ENCODE measurements around the gene IFRD2.
"Not testable (repeated sequence)": the region's sequence is repeated elsewhere in the genome, so short reads cannot be mapped to it uniquely, and the experiment has no call there.

IFRD2 gene

GRCh38 chr3:50276762-50277101, 15.5 kb downstream of the IFRD2 start:
- no peak for DNase-seq (ENCODE audit: low read depth)
- no peak overlapping the region for H3K4me3 ChIP-seq (ENCODE audit: low read length)
- TF ChIP-seq CTCF (conservative IDR thresholded peaks at IDR 0.05; ENCODE audit: low read depth, low read length): no peak

DNA sequence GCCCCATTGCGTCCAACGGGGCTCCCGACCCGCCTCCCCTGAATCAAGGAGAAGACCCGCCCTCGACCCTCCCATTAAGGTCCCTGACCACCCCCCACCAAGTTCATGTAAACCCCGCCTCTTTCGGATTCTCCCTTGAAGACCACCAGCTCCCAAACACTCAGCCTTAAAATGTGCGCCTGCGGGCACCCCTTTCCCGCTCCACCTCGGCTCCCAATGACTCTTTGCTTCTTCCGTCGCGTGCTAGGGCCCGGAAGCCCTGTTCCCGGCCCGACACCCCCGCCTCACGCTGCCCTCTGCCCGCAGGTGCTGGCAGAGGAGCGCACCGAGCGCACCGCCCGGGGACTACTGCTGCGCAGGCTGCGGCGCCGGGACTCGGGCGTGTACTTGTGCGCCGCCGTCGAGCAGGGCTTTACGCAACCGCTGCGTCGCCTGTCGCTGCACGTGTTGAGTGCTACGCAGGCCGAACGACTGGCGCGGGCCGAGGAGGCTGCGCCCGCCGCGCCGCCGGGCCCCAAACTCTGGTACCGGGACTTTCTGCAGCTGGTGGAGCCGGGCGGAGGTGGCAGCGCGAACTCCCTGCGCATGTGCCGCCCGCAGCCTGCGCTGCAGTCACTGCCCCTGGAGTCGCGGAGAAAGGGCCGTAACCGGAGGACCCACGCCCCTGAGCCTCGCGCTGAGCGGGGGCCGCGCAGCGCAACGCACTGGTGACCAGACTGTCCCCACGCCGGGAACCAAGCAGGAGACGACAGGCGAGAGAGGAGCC, 16.1 kb downstream of the IFRD2 start:
- no peak for TF ChIP-seq CTCF (conservative IDR thresholded peaks at IDR 0.05; ENCODE audit: low read depth, low read length)
- no peak for DNase-seq (ENCODE audit: low read depth)

GRCh38 chr3:50275141-50275995, 16.9 kb downstream of the IFRD2 start:
- TF ChIP-seq CTCF (conservative IDR thresholded peaks at IDR 0.05; ENCODE audit: low read depth, low read length): no peak
- no peak overlapping the region for H3K4me3 ChIP-seq (ENCODE audit: low read length)
- DNase-seq (ENCODE audit: low read depth): no peak

More for the DNA sequence above, 16.1 kb downstream of the IFRD2 start:
- H3K4me3 ChIP-seq (ENCODE audit: low read length): no peak overlapping the region

- no peak overlapping the region for H3K4me3 ChIP-seq (ENCODE audit: low read length)
- peak; percentile 73 for TF ChIP-seq CTCF (conservative IDR thresholded peaks at IDR 0.05; ENCODE audit: low read depth, low read length)
- DNase-seq (ENCODE audit: low read depth): no peak
Measured at GRCh38 chr3:50274371-50275104, 17.7 kb downstream of the IFRD2 start.

DNA sequence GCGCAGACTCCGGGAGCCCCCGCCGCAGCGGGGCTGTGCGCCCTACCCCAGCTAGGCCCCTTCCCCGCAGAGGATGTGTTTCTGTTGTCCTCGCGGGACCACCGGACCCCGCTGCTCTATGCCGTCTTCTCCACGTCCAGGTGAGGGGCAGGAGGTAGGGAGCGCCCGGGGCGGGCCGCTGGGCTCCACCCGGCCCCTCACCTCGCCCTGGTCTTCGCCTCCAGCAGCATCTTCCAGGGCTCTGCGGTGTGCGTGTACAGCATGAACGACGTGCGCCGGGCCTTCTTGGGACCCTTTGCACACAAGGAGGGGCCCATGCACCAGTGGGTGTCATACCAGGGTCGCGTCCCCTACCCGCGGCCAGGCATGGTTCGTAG, 18.6 kb downstream of the IFRD2 start:
- no peak overlapping the region for H3K4me3 ChIP-seq (ENCODE audit: low read length)
- TF ChIP-seq CTCF (conservative IDR thresholded peaks at IDR 0.05; ENCODE audit: low read depth, low read length): no peak
- no peak for DNase-seq (ENCODE audit: low read depth)

- H3K4me3 ChIP-seq (ENCODE audit: low read length): no peak overlapping the region
- peak; percentile 93 for TF ChIP-seq CTCF (conservative IDR thresholded peaks at IDR 0.05; ENCODE audit: low read depth, low read length)
- DNase-seq (ENCODE audit: low read depth): no peak
Measured at GRCh38 chr3:50272911-50273688, 19.1 kb downstream of the IFRD2 start.

- DNase-seq (ENCODE audit: low read depth); H3K4me3 ChIP-seq (ENCODE audit: low read length): not testable (repeated sequence)
Measured at GRCh38 chr3:50272538-50272910, 19.7 kb downstream of the IFRD2 start.

Data from retinal pigment epithelial cell (primary cell).